NCI-H146 treated with DMSO at 0.1 percent for 48 hours (cell line): ENCODE measurements around the gene CSK.
"Not testable (repeated sequence)": the region's sequence is repeated elsewhere in the genome, so short reads cannot be mapped to it uniquely, and the experiment has no call there.

Source experiments
- DNase-seq: peaks from one replicate; lab custom pipeline; 2025; ENCODE audit not compliant: unreplicated experiment; lab: John Stamatoyannopoulos, UW

Gene CSK

GRCh38 chr15:74770211-74770903 lies 11.5 kb upstream of the CSK start:
- no peak for DNase-seq

GRCh38 chr15:74773329-74773728 lies 8.6 kb upstream of the CSK start:
- no peak for DNase-seq

GRCh38 chr15:74773731-74774252 lies 8.1 kb upstream of the CSK start:
- peak; percentile 46 for DNase-seq

- no peak for DNase-seq
These were observed 6.7 kb upstream of the CSK start for GRCh38 chr15:74775132-74775562.

- no peak for DNase-seq
These were observed 6.0 kb upstream of the CSK start for GRCh38 chr15:74775894-74776293.

- no peak for DNase-seq
These were observed 4.8 kb upstream of the CSK start for GRCh38 chr15:74776821-74777768.

- no peak for DNase-seq
These were observed 3.9 kb upstream of the CSK start for GRCh38 chr15:74777769-74778598.

GRCh38 chr15:74778599-74778970 lies 3.3 kb upstream of the CSK start:
- DNase-seq, result no peak

- no peak for DNase-seq
These were observed 2.7 kb upstream of the CSK start for GRCh38 chr15:74779162-74779648.

- no peak for DNase-seq
These were observed 1.1 kb upstream of the CSK start for GRCh38 chr15:74780523-74781430.

- DNase-seq, result no peak
These were observed 585 bp downstream of the CSK start for GRCh38 chr15:74782259-74783071.

GRCh38 chr15:74783072-74783807 lies 1.4 kb downstream of the CSK start:
- DNase-seq, result no peak

GRCh38 chr15:74783808-74784175 lies 1.9 kb downstream of the CSK start:
- no peak for DNase-seq

GRCh38 chr15:74784426-74785193 lies 2.7 kb downstream of the CSK start:
- no peak for DNase-seq

GRCh38 chr15:74785194-74786032 lies 3.5 kb downstream of the CSK start:
- no peak for DNase-seq

GRCh38 chr15:74786081-74786480 lies 4.2 kb downstream of the CSK start:
- DNase-seq, result not testable (repeated sequence)
